Smooth muscle cell (in vitro differentiated cells): Measurements from ENCODE around the gene INKA2. TPM values are rescaled to one million over a fixed set of nuclear protein-coding genes. Genes with fewer than 3 reads are reported as not detected.

ENCODE experiments used
- DNase-seq: peaks from one replicate; lab custom pipeline; 2025; ENCODE audit not compliant: unreplicated experiment; lab: John Stamatoyannopoulos, UW
- H2AFZ ChIP-seq: fragments of 200-600 bp; sonication (generic); 2 replicates; pipeline ENCODE4 v1.6.0; 2016; ENCODE audit warnings: antibody characterized with exemption, low read depth, mild to moderate bottlenecking
- H3F3A ChIP-seq: fragments of 200-600 bp; sonication (generic); 2 replicates; pipeline ENCODE4 v1.6.0; 2017; ENCODE audit warnings: antibody characterized with exemption, low read depth
- H3K27ac ChIP-seq: fragments of 200-600 bp; sonication (generic); 2 replicates; pipeline ENCODE4 v1.5.1; 2016; ENCODE audit warnings: low read depth, mild to moderate bottlenecking
- H3K27me3 ChIP-seq: fragments of 200-600 bp; sonication (generic); 2 replicates; pipeline ENCODE4 v1.6.1; 2016; ENCODE audit warnings: low read depth, mild to moderate bottlenecking
- H3K36me3 ChIP-seq: fragments of 200-600 bp; sonication (generic); 2 replicates; pipeline ENCODE4 v1.5.1; 2016; ENCODE audit warnings: low read depth
- H3K4me1 ChIP-seq: fragments of 200-600 bp; sonication (generic); 2 replicates; pipeline ENCODE4 v1.5.1; 2016; ENCODE audit warnings: low read depth
- H3K4me2 ChIP-seq: fragments of 200-600 bp; sonication (generic); 2 replicates; pipeline ENCODE4 v1.6.0; 2016; ENCODE audit warnings: mild to moderate bottlenecking
- H3K4me3 ChIP-seq: fragments of 200-600 bp; sonication (generic); 2 replicates; pipeline ENCODE4 v1.5.1; 2016; ENCODE audit warnings: mild to moderate bottlenecking
- H3K79me2 ChIP-seq: fragments of 200-600 bp; sonication (generic); 2 replicates; pipeline ENCODE4 v1.6.0; 2016; ENCODE audit warnings: low read depth, mild to moderate bottlenecking
- H3K9ac ChIP-seq: fragments of 200-600 bp; sonication (generic); 2 replicates; pipeline ENCODE4 v1.6.0; 2016; ENCODE audit warnings: low read depth
- H3K9me3 ChIP-seq: fragments of 200-600 bp; sonication (generic); replicated peaks from 2 replicates; pipeline ENCODE4 v1.5.1; 2016; ENCODE audit warnings: low read depth
- H4K20me1 ChIP-seq: fragments of 200-600 bp; sonication (generic); 2 replicates; pipeline ENCODE4 v1.6.0; 2016; ENCODE audit warnings: low read depth
- WGBS: methylation state at CpG from one replicate; pipeline ENCODE4 v1.1.7; 2016; ENCODE audit warnings: low lambda C conversion rate; 5-methylcytosine and 5-hydroxymethylcytosine counted together
- polyA plus RNA-seq: library from polyadenylated mRNA; unstranded; fragments of >200 nt; fragmentation: Nextera tagmentation; extraction: Ambion mirVana; gene quantifications from 2 replicates; pipeline ENCODE4 v1.2.1, GENCODE V29; 2016
- total RNA-seq: library from RNA; depleted of rRNA; stranded (reverse); fragments of >200 nt; gene quantifications from 2 replicates; pipeline ENCODE4 v1.2.3, GENCODE V29; 2014
- TF ChIP-seq, protein P1 (sequence below): fragments of 200-600 bp; sonication (generic); IDR thresholded peaks from 2 replicates; pipeline ENCODE4 v1.5.1; 2017; ENCODE audit warnings: borderline replicate concordance, mild to moderate bottlenecking, antibody characterized with exemption; ENCODE audit not compliant: insufficient read depth, poor library complexity, severe bottlenecking

The INKA2 gene
- total and polyA plus RNA-seq, 2 experiments from 2014 or later: 1.8 TPM; not detected in 1

DNA sequence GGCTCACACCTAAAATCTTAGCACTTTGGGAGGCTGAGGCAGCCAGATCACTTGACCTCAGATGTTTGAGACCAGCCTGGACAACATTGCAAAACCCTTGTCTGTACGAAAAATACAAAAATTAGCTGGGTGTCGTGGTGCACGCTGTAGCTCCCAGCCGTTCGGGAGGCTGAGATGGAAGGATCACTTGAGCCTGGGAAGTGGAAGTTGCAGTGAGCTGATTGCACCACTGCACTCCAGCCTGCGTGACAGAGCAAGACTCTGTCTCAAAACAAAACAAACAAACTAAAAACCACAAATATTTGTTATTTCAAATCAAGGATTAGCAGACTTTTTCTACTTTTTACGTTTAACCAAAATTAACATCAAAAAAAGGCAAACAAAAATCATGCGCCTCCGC is 31.3 kb downstream of the INKA2 start:
- no peaks in the 10 kb centered on the region for H3K79me2 ChIP-seq
- no peak for DNase-seq
- H3K4me2 ChIP-seq: peak overlapping the region; percentile 69
- H2AFZ ChIP-seq: no peak overlapping the region
- H3F3A ChIP-seq: peaks cover 19% of the 10 kb centered on the region
- no peaks in the 10 kb centered on the region for H4K20me1 ChIP-seq
- H3K9ac ChIP-seq: peak overlapping the region; percentile 67
- H3K36me3 ChIP-seq: peaks cover 3% of the 10 kb centered on the region
- 41% methylated on average over 9 of the region's 9 CpGs for whole genome bisulfite sequencing
- no peaks in the 10 kb centered on the region for H3K27me3 ChIP-seq
- H3K27ac ChIP-seq: peak overlapping the region; percentile 84
- no peaks in the 10 kb centered on the region for H3K4me1 ChIP-seq
- no peaks in the 10 kb centered on the region for H3K9me3 ChIP-seq
- TF ChIP-seq, protein P1, sequence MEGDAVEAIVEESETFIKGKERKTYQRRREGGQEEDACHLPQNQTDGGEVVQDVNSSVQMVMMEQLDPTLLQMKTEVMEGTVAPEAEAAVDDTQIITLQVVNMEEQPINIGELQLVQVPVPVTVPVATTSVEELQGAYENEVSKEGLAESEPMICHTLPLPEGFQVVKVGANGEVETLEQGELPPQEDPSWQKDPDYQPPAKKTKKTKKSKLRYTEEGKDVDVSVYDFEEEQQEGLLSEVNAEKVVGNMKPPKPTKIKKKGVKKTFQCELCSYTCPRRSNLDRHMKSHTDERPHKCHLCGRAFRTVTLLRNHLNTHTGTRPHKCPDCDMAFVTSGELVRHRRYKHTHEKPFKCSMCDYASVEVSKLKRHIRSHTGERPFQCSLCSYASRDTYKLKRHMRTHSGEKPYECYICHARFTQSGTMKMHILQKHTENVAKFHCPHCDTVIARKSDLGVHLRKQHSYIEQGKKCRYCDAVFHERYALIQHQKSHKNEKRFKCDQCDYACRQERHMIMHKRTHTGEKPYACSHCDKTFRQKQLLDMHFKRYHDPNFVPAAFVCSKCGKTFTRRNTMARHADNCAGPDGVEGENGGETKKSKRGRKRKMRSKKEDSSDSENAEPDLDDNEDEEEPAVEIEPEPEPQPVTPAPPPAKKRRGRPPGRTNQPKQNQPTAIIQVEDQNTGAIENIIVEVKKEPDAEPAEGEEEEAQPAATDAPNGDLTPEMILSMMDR: no peak
- H3K4me3 ChIP-seq: no peak overlapping the region

DNA sequence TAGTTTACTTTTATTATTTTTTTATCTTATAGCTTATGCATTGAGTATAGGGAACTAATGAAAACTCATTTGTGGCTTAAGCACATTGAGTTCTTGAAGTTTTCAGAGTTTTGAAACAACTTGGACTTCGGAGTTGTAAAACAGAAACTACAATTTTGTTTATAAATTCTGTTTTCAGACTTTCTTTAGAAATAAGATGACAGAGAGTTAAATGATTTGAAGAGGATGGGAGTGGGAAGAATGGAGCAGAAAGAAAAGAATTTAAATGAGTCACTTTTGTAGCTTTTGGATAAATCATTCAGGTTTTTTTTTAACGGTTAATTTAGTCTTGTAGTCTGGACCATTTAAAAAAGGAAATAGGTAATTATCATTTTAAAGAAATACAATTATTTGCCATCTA is 32.3 kb downstream of the INKA2 start:
- peaks cover 3% of the 10 kb centered on the region for H3K36me3 ChIP-seq
- H3K27ac ChIP-seq: peak overlapping the region; percentile 84
- H3K4me2 ChIP-seq: peak overlapping the region; percentile 69

DNA sequence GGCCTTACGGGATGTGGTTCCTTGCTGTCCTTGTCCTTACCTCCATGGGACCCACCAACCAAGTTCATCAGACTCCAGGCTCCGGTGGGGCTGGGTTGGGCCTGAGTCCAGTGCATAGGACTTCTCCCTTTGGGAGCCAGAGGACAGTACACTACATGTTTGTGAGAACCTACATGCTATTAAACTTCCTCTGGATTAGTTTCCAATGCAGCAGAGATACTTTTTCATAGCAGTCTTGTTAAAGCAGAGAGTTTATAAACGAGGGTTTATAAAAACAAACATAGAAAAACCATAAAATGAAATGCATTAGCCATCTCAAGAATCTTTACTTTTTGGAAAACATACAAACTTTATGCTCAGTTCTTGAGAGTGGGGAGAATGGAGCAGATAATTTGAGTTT is 33.4 kb downstream of the INKA2 start:
- DNase-seq: no peak
- H3K36me3 ChIP-seq: peaks cover 3% of the 10 kb centered on the region
- peak overlapping the region; percentile 84 for H3K27ac ChIP-seq

More for the DNA sequence above, 32.3 kb downstream of the INKA2 start:
- no peaks in the 10 kb centered on the region for H3K9me3 ChIP-seq
- WGBS: 59% methylated on average over 2 of the region's 2 CpGs
- H4K20me1 ChIP-seq: no peaks in the 10 kb centered on the region
- no peak overlapping the region for H2AFZ ChIP-seq
- TF ChIP-seq, protein P1: no peak
- H3K4me1 ChIP-seq: no peaks in the 10 kb centered on the region
- peak overlapping the region; percentile 8 for H3K4me3 ChIP-seq
- no peaks in the 10 kb centered on the region for H3K79me2 ChIP-seq
- DNase-seq: no peak
- peaks cover 19% of the 10 kb centered on the region for H3F3A ChIP-seq
- H3K9ac ChIP-seq: no peak overlapping the region
- H3K27me3 ChIP-seq: no peaks in the 10 kb centered on the region

DNA sequence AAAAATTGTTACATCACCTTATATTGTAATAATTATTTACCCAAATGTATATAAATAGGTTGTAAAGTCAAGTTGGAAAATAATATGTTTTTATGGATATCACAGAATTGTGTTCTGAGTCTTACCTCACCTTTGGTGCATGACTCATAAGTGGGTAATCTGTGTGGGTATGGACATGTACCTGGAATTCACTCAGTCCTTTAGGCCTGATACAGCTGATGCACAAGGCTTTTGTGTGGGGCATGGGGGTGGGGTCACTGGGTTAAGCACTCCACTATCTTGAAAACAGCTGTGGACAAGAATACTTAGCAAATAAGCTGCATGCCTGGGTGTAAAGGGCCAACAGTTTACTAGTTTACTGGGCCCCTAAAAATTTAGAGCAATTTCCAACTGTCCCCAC is 34.4 kb downstream of the INKA2 start:
- H3F3A ChIP-seq: peaks cover 19% of the 10 kb centered on the region
- H3K36me3 ChIP-seq: peaks cover 8% of the 10 kb centered on the region
- peak overlapping the region; percentile 84 for H3K27ac ChIP-seq
- no peak overlapping the region for H3K9ac ChIP-seq
- H4K20me1 ChIP-seq: no peaks in the 10 kb centered on the region
- no peak overlapping the region for H2AFZ ChIP-seq
- no peak overlapping the region for H3K4me3 ChIP-seq
- DNase-seq: no peak
- H3K4me1 ChIP-seq: no peaks in the 10 kb centered on the region
- peak overlapping the region; percentile 37 for H3K4me2 ChIP-seq
- TF ChIP-seq, protein P1: no peak
- no peaks in the 10 kb centered on the region for H3K79me2 ChIP-seq
- H3K27me3 ChIP-seq: no peaks in the 10 kb centered on the region
- no peaks in the 10 kb centered on the region for H3K9me3 ChIP-seq

More for the DNA sequence above, 33.4 kb downstream of the INKA2 start:
- no peak overlapping the region for H3K4me3 ChIP-seq
- H4K20me1 ChIP-seq: no peaks in the 10 kb centered on the region
- peak overlapping the region; percentile 69 for H3K4me2 ChIP-seq
- TF ChIP-seq, protein P1: no peak
- no peaks in the 10 kb centered on the region for H3K9me3 ChIP-seq
- H3K79me2 ChIP-seq: no peaks in the 10 kb centered on the region
- no peak overlapping the region for H2AFZ ChIP-seq
- 66% methylated on average over 3 of the region's 3 CpGs for WGBS
- peaks cover 19% of the 10 kb centered on the region for H3F3A ChIP-seq
- no peak overlapping the region for H3K9ac ChIP-seq
- H3K4me1 ChIP-seq: no peaks in the 10 kb centered on the region
- no peaks in the 10 kb centered on the region for H3K27me3 ChIP-seq
